Spleen (tissue), 11 donors: ENCODE results near the gene EHBP1L1. TPM values are rescaled to one million over a fixed set of nuclear protein-coding genes. Genes with fewer than 3 reads are reported as not detected.

ENCODE experiments used
- DNase-seq: peaks from one replicate; pipeline ENCODE4 v3.0.0-alpha.2; 2020
- H3K27ac ChIP-seq, 8 donors: fragments of 200-600 bp; sonication (generic) in 7 of 8; 1 replicate in 4 of 8; 2 replicates in 4 of 8; pipeline versions ENCODE4 v1.5.0 to v1.8.0; 2016 to 2021; ENCODE audit warnings: inconsistent platforms in 4 of 8, mild to moderate bottlenecking in 4 of 8, moderate library complexity in 1 of 8
- H3K27me3 ChIP-seq, 7 donors: fragments of 200-600 bp; sonication (generic) in 6 of 7; replicated peaks in 1 of 7; 1 replicate in 4 of 7; 2 replicates in 3 of 7; pipeline versions ENCODE4 v1.5.0 to v1.8.0; 2016 to 2021; ENCODE audit warnings: inconsistent platforms in 3 of 7, mild to moderate bottlenecking in 1 of 7
- H3K36me3 ChIP-seq, 6 donors: fragments of 200-600 bp; sonication (generic) in 5 of 6; 1 replicate in 4 of 6; 2 replicates in 2 of 6; pipeline versions ENCODE4 v1.5.0 to v1.8.0; 2016 to 2021; ENCODE audit warnings: inconsistent platforms in 2 of 6
- H3K4me1 ChIP-seq, 6 donors: fragments of 200-600 bp; sonication (generic) in 5 of 6; 1 replicate in 3 of 6; 2 replicates in 3 of 6; pipeline versions ENCODE4 v1.5.0 to v1.8.0; 2016 to 2021; ENCODE audit warnings: inconsistent platforms in 3 of 6
- H3K4me3 ChIP-seq, 8 donors: fragments of 200-600 bp; sonication (generic) in 7 of 8; 1 replicate in 4 of 8; 2 replicates in 4 of 8; pipeline versions ENCODE4 v1.5.0 to v1.8.0; 2016 to 2021; ENCODE audit warnings: inconsistent platforms in 4 of 8, mild to moderate bottlenecking in 4 of 8, moderate library complexity in 2 of 8
- H3K9me3 ChIP-seq, 8 donors: fragments of 200-600 bp; sonication (generic) in 7 of 8; 1 replicate in 4 of 8; 2 replicates in 4 of 8; pipeline versions ENCODE4 v1.5.0 to v1.8.0; 2016 to 2021; ENCODE audit warnings: inconsistent platforms in 4 of 8
- POLR2A ChIP-seq, 3 donors: fragments of 450-650 bp; IDR thresholded peaks; one replicate each; pipeline ENCODE4 v1.5.1; 2017; ENCODE audit warnings: antibody characterized with exemption in 3 of 3, mild to moderate bottlenecking in 1 of 3
- POLR2AphosphoS5 ChIP-seq, 3 donors: sonication (generic); formaldehyde crosslinking; IDR thresholded peaks; one replicate each; pipeline ENCODE4 v1.5.1; 2017; ENCODE audit warnings: antibody characterized with exemption in 3 of 3
- WGBS, 5 donors: extraction: QIAGEN DNeasy Blood & Tissue Kit in 3 of 5; methylation state at CpG; one replicate each; pipeline versions ENCODE4 v1.1.5 to v1.1.7; 2013 to 2018; 5-methylcytosine and 5-hydroxymethylcytosine counted together
- intact Hi-C: fragments of 100-400 bp; cut with DNase I; formaldehyde crosslinking; loops from one replicate; pipeline ENCODE4 v1.15.0; 2023; ENCODE audit warnings: low total_unique reads
- polyA plus RNA-seq, 3 donors: library from polyadenylated mRNA; stranded (reverse); fragments of 200-250 nt; gene quantifications; one replicate each; pipeline ENCODE4 v1.2.1, GENCODE V29; 2013
- total RNA-seq, 7 donors: library from RNA; depleted of rRNA in 3 of 7; stranded (reverse); fragments of >200 nt in 3 of 7; fragmentation: NEBNext Ultra II Directional in 4 of 7; extraction: Animal tissue kit (Norgen Biotek cat#: 25700) in 4 of 7; gene quantifications; one replicate each; pipeline versions ENCODE4 v1.1.0 to v1.2.1, GENCODE V29; 2016 to 2021
- TF ChIP-seq, protein P1 (sequence below), 11 experiments: fragments of 200-600 bp in 7 of 11; fragments of 450-650 bp in 4 of 11; sonication (generic) in 4 of 11; IDR thresholded peaks in 8 of 11; conservative IDR thresholded peaks in 3 of 11; 1 replicate in 7 of 11; 2 replicates in 4 of 11; pipeline versions ENCODE4 v1.4.0 to v1.8.0; 2016 to 2021; ENCODE audit warnings: antibody characterized with exemption in 11 of 11, inconsistent platforms in 4 of 11, mild to moderate bottlenecking in 1 of 11
- donor health status: healthy with polysubstance abuse.
- donor health status: DM: no; HTN: no; CAD: no; lungs with moderate emphysema.
- donor health status: DM: no; HTN: no; CAD: no.
- donor health status: Bipolar disorder and iron deficiency.
- donor health status: healthy.
- donor health status: DM: no; HTN: no; CAD: no.
- donor health status: DM: yes; HTN: yes; CAD: no.

The EHBP1L1 gene
- total and polyA plus RNA-seq, 10 donors: 44.3 to 365 (median 215) TPM

DNA sequence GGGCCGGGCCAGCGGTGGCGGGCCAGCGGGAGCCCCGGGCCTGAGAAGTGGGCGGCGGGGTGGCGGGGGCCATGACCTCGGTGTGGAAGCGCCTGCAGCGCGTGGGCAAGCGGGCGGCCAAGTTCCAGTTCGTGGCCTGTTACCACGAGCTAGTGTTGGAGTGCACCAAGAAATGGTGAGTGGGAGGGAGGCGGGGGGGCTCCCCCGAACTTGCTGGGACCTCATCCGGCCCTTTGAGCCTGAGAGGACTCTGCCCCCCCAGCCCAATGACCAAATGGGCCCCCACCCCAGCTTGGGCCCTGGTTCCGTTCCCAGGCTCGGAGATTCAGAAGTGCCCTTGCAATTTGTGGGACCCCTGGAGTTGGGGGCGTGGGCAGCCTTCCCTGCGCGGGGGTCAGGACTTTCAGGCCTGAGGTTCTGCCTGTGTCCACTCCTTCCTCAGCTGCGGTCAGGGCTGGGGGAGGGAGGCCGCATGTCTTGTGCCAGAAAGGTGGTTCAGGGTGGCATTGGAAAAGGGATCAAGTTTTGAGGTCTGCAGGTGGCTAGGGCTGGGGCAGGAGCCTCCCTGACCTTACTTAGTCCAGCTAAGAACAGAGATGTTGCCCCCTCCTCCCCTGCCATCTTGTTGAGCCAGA lies 496 bp downstream of the EHBP1L1 start:
- Histone ChIP-seq H3K27ac (peak overlapping the region; percentile 88 to 99 (median 96)), H3K27me3 (no peaks in the 10 kb centered on the region), H3K36me3 (peaks cover 4 to 47% (median 23%) of the 10 kb centered on the region in 6 donors), H3K4me3 (peak overlapping the region; percentile 71 to 95 (median 88)), H3K9me3 (no peaks in the 10 kb centered on the region), H3K4me1 (peaks cover 30 to 92% (median 68%) of the 10 kb centered on the region in 6 donors)
- intact Hi-C loops: no loop called here
- DNase-seq: no peak
- WGBS, 5 donors: 5 to 21% (median 5%) methylated on average over 7 to 26 of the region's 26 CpGs
- no peak for TF ChIP-seq POLR2AphosphoS5 (IDR thresholded peaks at IDR 0.05)
- TF ChIP-seq, protein P1, sequence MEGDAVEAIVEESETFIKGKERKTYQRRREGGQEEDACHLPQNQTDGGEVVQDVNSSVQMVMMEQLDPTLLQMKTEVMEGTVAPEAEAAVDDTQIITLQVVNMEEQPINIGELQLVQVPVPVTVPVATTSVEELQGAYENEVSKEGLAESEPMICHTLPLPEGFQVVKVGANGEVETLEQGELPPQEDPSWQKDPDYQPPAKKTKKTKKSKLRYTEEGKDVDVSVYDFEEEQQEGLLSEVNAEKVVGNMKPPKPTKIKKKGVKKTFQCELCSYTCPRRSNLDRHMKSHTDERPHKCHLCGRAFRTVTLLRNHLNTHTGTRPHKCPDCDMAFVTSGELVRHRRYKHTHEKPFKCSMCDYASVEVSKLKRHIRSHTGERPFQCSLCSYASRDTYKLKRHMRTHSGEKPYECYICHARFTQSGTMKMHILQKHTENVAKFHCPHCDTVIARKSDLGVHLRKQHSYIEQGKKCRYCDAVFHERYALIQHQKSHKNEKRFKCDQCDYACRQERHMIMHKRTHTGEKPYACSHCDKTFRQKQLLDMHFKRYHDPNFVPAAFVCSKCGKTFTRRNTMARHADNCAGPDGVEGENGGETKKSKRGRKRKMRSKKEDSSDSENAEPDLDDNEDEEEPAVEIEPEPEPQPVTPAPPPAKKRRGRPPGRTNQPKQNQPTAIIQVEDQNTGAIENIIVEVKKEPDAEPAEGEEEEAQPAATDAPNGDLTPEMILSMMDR (IDR thresholded peaks at IDR 0.05 in 8 of 11, conservative IDR thresholded peaks at IDR 0.05 in 3 of 11): no peak
- no peak for TF ChIP-seq POLR2A (IDR thresholded peaks at IDR 0.05)

DNA sequence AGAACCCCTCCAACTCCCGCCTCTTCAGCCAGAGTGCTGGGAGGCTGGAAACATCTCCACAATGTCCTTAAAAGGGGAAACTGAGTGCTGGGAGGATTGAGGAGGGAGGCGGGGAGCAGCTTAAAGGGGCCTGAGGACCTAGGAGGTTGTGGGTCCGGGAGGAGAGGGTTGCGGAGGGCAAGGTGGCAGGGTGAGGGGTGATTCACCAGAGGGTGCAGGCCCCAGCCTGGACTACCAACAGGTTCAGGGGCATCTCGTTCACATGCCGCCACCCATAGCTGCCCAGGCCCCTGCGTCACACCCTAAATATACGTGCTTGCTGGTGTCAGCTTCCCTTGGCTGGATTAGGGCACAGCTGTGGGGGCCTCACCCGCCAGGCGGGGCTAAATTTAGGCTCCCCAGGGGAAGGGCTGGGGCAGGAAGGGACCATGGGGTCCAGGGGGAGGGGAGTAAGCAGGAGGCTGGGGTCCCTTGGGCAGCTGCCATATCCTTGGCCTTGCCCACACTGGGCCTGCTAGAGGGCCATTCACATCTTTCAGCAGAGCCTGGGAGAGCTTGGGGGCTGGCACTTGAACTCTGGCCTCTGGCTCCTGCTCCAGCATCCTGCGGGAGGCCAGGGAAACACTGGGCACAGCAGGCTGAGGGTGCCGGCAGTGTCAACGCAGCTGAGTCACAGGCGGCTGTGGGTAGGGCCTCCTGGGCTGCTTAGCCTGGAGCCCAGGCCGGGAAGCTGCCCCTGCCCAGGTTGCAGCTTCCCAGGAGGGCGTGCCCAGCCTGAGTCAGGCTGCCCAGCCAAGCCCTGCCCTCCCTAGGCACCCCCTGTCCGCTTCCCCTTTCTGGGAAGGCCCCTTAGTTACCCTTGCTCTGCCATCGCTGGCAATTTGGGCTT lies 1.3 kb downstream of the EHBP1L1 start:
- peak; percentile 94 for DNase-seq
- TF ChIP-seq POLR2AphosphoS5 (IDR thresholded peaks at IDR 0.05): peak; percentile 75 to 90 (median 79)
- TF ChIP-seq, protein P1 (IDR thresholded peaks at IDR 0.05 in 8 of 11, conservative IDR thresholded peaks at IDR 0.05 in 3 of 11): no peak

DNA sequence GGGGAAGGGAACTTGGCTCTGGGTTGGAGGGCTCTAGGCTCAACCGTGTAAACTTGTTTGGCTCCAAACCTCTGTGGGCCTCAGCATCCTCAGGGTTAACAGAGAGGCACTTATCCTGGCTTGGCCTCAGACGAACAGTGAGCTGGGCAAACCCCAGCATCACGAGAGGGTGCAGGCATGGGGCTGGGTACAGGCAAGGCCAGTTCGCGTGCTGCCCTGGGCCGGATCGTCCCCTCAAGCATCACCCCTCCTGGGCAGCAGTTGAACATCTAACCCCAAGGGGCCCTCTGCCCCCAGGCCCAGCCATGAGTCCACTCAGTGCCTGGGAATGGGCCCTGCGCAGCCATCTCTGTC lies 1.9 kb downstream of the EHBP1L1 start:
- no peaks in the 10 kb centered on the region for H3K9me3 ChIP-seq
- no peak for DNase-seq
- TF ChIP-seq, protein P1 (IDR thresholded peaks at IDR 0.05 in 8 of 11, conservative IDR thresholded peaks at IDR 0.05 in 3 of 11): no peak
- TF ChIP-seq POLR2A (IDR thresholded peaks at IDR 0.05): no peak
- TF ChIP-seq POLR2AphosphoS5 (IDR thresholded peaks at IDR 0.05): no peak
- intact Hi-C loops: no loop called here
- H3K27me3 ChIP-seq: no peaks in the 10 kb centered on the region
- WGBS, 5 donors: 21 to 42% (median 38%) methylated on average over 4 to 8 of the region's 8 CpGs
- peak overlapping the region; percentile 88 to 99 (median 96) for H3K27ac ChIP-seq
- H3K36me3 ChIP-seq: peaks cover 4 to 58% (median 33%) of the 10 kb centered on the region in 6 donors
- H3K4me1 ChIP-seq: peaks cover 22 to 96% (median 59%) of the 10 kb centered on the region in 6 donors
- H3K4me3 ChIP-seq: peak overlapping the region; percentile 71 to 95 (median 88)

More for the DNA sequence above, 1.3 kb downstream of the EHBP1L1 start:
- peaks cover 4 to 52% (median 30%) of the 10 kb centered on the region in 6 donors for H3K36me3 ChIP-seq
- peak overlapping the region; percentile 88 to 99 (median 96) for H3K27ac ChIP-seq
- peaks cover 23 to 92% (median 61%) of the 10 kb centered on the region in 6 donors for H3K4me1 ChIP-seq
- H3K4me3 ChIP-seq: peak overlapping the region; percentile 71 to 95 (median 88)
- intact Hi-C loops: no loop called here
- 11 to 20% (median 13%) methylated on average over 14 to 18 of the region's 18 CpGs for WGBS, 5 donors
- no peaks in the 10 kb centered on the region for H3K27me3 ChIP-seq
- H3K9me3 ChIP-seq: no peaks in the 10 kb centered on the region

DNA sequence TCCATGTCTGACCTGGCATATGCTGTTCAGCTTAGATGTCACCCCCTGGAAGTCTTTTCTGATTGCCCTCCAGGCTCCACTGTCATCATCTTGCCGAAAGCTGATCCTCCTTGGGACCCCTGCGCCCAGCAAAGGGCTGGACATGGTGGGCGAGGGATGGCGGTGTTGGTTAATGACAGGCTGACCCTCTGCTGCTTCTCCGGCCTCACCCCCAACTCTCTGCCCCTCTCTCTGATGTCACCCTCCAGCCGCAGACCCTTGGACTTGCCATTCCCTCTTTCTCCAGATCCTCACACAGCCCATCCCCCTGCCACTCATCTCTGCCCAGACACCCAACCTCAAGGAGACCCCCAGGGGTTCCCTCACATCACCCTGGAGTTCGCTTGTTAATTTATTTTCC lies 2.3 kb downstream of the EHBP1L1 start:
- WGBS, 5 donors: 75 to 97% (median 93%) methylated on average over 7 of the region's 7 CpGs
- H3K27ac ChIP-seq: peak overlapping the region; percentile 88 to 99 (median 96)
- peaks cover 22 to 96% (median 56%) of the 10 kb centered on the region in 6 donors for H3K4me1 ChIP-seq
- H3K36me3 ChIP-seq: peaks cover 4 to 62% (median 35%) of the 10 kb centered on the region in 6 donors
- peak overlapping the region in 7 of 8 donors; percentile 82 to 95 (median 89) for H3K4me3 ChIP-seq
- no peaks in the 10 kb centered on the region for H3K9me3 ChIP-seq
- intact Hi-C loops: no loop called here
- no peaks in the 10 kb centered on the region for H3K27me3 ChIP-seq
- DNase-seq: no peak
- TF ChIP-seq POLR2AphosphoS5 (IDR thresholded peaks at IDR 0.05): no peak
- no peak for TF ChIP-seq POLR2A (IDR thresholded peaks at IDR 0.05)
- TF ChIP-seq, protein P1 (IDR thresholded peaks at IDR 0.05 in 8 of 11, conservative IDR thresholded peaks at IDR 0.05 in 3 of 11): no peak
